ENCODE results near the gene KANSL1L.

Gene KANSL1L

DNA sequence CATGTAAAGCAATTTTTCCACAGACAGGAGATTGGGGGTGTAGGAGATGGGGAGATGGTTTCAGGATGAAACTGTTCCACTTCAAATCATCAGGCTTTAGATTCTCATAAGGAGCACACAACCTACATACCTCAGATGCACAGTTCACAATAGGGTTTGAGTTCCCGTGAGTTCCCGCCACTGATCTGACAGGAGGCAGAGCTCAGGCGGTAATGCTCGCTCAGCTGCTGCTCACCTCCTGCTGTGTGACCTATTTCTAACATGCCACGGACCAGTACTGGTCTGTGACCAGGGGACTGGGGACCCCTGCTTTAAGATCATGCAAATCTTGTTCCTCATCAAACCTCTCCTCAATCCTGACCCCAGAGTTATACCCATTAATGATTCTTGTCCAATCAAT, 98.7 kb downstream of the KANSL1L start:
- DNase-seq = no peak

DNA sequence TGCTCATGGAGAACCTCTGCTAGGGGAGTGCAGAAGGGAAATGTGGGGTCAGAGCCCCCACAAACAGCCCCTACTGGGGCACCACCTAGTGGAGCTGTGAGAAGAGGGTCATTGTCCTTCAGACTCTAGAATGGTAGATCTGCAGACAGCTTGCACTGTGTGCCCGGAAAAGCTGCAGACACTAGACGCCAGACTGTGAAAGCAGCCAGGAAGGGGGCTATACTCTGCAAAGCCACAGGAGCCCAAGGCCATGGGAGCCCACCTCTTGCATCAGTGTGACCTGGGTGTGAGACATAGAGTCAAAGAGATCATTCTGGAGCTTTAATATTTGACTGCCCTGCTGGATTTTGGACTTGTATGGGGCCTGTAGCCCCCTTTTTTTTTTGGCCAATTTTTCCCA, 107.9 kb downstream of the KANSL1L start:
- DNase-seq = no peak

DNA sequence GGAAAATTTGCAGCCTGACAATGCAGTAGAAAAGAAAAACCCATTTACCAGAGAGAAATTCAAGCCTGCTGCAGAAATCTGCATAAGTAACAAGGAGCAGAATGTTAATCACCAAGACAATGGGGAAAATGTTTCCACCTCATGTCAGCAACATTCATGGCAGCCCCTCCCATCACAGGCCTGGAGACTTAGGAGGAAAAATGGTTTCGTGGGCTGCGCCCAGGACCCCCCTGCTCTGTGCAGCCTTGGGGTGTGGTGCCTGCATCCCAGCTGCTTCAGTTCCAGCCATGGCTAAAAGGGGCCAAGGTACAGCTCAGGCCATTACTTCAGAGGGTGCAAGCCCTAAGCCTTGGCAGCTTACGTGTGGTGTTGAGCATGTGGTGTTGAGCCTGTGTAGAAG, 115.4 kb downstream of the KANSL1L start:
- DNase-seq = no peak

DNA sequence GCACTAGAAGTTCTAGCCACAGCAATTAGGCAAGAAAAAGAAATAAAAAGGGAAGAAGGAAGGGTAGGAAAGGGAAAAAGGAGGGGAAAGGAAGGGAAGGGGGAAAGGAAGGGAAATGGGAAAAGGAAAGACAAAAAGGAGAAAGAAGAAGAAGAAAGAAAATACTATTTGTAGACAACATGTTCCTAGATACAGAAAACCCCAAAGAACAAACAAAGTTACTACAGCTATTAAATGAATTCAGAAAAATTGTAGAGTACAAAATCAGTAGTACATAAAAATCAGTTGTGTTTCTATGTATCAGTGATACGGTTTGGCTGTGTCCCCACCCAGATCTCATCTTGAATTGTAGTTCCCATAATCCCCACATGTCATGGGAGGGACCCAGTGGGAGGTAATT, 116.5 kb downstream of the KANSL1L start:
- DNase-seq = no peak

DNA sequence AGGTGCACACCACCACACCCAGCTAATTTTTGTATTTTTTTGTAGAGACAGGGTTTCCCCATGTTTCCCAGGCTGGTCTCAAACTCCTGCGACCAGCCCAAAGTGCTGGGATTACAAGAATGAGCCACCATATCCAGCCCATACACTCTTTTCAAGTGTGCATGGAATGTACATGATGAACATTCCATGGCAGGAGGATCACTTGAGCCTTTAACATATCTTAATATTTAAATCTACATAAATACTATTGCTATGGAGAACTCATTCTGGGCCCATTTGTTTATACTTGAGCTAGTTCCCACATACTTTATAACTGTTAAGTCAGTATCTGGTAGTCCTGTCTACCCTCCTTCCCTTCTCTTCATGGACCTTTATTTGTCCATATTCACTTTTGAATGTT, 120.3 kb downstream of the KANSL1L start:
- no peak for DNase-seq

DNA sequence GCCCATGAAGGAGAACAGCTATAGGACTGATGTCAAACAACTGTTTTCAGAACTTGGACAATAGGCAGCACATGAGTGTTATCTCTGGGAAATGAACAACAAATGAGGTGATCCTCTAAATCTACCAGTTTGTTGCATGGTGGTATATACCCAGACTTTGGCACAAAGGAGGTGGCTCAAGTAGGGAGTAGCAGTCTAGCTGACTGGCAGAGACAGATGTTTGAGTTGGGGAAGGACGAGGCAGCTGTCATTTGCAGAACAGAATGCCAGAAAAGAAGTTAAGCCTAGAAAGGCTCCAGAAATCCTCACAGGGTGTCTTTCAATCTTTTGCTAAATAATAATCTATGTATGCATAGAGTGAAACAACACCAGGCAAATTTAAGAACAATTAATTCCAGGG, 121.4 kb downstream of the KANSL1L start:
- DNase-seq = no peak

DNA sequence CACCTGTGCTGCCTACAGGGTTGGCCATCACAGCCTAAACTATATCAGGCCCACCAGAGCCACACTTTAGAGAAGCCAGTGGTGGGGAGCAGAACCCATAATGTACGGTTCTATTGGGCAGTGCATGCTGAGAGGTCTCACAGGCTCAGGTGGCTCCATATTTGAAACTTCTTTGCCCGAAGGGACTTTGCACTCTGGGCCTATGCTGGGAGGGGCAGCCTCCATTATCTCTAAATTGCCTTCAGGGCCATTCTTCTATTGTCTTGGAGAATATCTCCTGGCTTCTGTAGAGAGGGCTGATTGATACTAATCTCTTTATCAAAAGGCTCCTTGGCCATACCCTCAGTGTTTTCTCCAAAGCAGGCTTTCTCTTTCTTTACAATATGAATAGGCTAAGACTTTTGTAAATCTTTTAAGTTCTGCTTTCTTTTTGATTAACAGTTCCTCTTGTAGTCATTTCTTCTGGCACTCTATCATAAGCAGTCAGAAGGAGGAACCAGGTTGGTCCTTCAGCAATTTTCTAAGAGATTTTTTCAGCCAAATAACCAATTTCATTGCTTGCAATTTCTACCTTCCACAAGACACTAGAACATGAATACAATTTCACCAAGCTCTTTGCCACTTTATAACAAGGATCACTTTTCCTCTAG, 124.2 kb downstream of the KANSL1L start:
- DNase-seq = no peak

DNA sequence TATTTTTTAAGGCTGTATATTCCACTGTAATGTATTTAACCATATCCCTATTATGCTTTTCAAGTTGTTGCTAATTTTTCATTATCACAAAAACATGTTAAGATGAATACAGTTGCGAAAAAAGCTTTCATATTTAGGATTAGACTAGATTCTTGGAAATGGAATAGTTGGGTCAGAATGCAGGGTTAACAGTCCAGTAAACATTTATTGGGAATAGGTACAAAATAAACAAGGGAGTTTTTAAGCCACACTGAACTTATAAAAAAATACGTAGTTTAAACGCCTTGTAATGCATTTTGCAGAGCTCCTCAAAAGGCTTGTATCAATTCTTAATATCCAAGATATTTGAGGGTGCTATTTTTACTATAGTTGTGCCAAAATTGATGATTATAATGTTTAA, 133.1 kb downstream of the KANSL1L start:
- DNase-seq = no peak

DNA sequence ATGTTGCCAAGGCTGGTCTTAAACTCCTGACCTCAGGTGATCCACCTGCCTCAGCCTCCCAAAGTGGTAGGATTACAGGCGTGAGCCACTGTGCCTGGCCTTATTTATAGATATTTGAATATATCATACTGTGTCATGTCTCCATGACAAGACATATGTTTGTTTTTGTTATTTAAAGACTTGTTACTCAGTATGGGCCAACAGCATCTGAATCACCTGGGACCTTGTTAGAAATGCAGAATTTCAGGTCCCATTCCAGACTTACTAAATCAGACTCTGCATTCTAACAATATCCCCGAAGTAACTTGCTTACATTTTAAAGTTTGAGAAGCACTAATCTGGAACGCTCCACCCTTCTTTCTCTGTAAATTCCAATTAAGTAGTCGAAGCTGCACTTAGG, 135.5 kb downstream of the KANSL1L start:
- no peak for DNase-seq

DNA sequence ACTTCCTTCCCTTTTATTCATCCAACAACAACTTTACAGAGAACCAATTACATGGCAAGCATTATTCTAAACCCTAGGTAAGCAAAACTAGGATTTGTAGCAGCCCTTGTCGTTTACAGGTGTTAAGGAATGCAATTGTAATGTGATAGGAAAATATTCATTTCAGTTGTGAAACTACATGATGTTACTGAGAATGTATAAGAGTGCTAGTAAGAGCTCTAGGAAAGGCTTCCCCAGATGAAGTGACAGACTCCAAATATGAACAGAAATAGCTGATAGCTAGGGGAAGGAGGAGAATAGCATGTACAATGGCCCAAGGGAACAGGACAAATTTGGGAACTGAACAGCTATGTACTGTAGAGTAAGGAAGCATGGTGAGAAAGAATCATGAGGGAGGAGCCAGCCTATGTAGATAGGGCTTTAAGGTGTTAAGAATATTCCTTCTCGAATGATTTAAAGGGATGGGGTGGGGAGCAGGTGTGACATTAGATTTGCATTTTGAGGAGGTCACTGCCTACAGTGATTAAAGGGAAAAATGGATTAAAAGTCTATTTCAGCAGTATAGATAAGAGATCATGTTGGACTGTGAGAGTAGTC, 137.0 kb downstream of the KANSL1L start:
- DNase-seq = no peak

DNA sequence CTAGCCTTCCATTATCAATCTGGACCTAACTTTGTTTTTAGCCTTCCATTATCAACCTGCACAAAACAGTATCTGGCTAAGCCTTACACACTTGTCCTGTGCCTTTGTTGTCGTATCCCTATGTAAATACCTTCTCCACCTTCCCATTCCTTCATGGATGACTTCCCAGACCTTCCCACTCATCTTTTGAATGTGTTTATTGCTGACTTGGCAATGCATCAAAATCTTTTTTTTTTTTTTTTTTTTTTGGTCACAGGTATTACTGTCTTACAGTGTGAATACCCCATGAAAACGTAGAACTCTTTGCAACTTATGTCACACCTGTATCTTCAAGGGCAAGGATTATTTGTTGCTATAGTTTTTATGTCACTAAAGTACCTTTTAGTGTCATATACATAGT, 143.0 kb downstream of the KANSL1L start:
- no peak for DNase-seq

DNA sequence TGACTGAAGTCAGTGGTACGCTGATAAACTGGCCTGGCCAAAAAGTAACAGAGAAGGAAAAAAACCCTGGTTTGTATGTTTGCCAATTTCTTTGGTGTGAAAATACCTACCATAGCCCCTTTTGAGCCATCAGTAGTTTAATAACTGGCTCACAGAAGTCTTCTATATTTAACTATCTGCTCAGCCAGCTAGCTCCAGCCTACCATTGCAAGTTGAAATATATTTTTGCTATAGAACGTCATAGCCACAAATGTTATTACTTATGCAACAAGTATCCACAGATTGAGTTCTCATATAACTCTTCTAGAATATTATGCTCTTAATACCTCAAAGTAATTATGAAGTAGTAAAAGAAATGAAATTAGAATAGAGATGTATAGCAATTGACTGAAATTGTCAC, 143.6 kb downstream of the KANSL1L start:
- DNase-seq = no peak

DNA sequence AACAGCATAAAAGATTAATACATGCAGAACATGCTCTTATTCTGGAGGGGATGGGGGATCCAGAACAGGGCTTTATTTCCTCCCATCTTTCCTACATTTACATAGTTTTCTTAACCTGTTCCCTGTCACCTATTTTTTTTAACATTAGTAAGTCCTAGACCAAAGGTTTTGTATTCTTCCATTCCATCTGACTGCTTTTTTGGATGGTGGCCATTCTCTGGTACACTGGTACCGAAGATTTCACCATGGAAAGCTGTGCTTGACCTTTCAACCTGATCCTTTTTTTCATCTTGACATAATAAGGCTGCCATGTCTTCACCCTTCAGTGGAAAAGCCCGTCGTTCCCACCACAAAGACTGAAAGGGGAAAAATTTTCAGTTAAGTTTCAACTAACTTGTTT, 148.4 kb downstream of the KANSL1L start:
- no peak for DNase-seq

DNA sequence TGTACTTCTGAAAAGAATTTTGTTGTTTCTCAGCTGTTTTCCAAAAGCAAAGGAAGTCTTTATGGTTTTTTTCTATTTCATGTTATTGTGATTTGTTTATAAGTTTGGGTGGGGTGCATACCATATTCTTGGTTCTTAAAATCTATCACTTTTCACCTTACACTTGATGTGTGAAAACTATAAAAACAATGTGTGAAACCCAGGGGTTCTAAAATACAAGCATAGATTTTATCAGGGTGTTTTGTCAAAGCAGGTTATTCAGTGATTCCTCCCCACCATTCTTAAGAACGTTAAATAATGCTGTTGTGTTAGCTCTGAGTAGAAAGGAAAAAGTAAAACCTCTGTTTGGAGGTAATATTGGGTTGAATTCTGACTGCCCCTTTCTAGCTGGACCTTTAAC, 151.1 kb downstream of the KANSL1L start:
- peak in 1 of 2 donors; percentile 11 for DNase-seq

DNA sequence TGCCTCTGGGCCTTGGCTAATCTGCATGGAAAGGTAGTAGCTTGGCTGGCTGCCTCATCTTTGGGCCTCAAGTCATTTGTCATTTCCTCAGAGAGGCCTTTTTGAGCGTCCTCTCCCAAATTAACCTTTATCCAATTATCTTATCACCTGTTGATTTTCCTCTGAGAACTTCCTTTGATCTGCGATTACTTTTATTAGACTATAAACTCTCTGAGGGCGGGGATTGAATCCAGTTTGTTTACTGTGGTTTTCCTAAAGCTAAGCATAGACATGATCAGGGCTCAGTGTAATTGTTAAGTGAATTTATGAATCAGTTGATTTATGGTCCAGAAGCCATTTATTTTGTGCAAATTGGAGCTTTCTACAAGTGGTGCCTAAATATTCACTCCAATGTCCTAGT, 161.3 kb downstream of the KANSL1L start:
- no peak for DNase-seq

DNA sequence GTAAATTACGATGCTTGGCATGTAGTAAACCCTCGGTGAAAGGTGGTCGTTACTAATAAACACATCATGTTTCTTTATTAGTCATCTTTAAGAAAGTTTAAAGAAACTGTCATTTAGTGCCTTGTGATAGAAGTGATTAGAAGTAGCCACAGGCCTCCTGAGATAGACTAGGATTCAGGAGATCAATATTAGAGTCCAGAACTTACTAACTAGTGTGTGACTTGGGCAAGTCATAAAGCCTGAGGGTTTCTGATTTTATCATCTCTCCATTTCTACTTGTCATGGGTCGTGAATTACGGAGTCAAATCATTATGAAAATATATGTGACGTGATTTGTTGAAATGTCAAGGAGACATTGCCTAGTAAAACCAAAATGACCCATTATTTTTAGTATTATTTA, 162.1 kb downstream of the KANSL1L start:
- DNase-seq = no peak

DNA sequence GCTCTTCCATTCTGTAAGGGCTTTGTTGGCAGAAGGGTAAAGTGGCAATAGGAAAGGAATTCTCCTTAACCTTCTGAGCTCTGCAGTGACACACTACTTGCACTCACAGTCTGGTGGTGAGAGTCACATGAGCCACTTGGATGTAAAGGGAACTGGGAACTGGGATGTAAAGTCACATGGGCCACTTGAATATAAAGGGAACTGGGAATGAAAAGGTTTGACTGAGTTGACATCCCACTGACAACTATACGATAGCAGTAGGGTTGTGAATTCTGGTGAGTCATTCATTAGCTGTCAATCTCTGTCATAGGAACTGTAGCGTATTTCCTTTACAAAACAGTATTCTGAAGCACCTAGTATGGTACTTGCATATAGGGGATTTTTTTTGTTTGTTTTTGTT, 163.3 kb downstream of the KANSL1L start:
- no peak for DNase-seq

DNA sequence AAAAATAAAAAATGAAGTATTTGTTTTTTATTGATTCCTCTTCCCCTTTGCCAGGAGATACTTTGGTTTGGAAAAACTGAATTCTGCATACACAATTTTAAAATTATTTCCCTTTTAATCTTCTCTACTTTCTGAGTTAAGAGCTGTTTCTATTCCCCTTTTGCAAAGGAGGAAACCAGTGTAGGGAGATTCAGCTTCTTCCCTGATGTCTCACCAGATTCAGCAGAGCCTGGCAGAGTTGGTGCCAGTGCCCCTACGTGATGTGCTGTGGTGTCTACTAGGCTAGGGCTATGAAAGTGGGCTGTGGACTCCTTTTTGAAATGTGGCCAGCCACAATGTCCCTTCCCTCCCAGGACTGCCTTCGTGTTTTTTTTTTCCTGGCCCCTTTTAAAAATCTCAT, 166.3 kb downstream of the KANSL1L start:
- DNase-seq = no peak

DNA sequence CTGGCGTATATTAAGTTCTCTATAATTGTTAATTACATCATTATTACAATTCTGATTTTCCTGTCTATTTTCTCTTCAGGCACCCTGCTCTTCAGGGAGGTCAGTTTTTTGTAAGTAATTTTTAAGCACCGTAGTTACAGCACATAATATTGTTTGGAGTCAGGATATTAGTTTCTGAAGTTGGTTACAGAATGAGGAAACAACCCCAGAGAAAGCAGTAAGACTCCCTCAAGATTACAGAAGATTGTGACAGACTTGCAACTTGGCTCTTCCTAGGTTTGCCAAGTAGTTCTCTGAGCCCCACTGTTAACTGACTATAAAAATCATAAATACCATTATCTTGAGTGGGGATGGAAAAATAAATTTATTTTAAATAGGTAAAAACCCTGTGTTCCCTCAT, 167.8 kb downstream of the KANSL1L start:
- no peak for DNase-seq

DNA sequence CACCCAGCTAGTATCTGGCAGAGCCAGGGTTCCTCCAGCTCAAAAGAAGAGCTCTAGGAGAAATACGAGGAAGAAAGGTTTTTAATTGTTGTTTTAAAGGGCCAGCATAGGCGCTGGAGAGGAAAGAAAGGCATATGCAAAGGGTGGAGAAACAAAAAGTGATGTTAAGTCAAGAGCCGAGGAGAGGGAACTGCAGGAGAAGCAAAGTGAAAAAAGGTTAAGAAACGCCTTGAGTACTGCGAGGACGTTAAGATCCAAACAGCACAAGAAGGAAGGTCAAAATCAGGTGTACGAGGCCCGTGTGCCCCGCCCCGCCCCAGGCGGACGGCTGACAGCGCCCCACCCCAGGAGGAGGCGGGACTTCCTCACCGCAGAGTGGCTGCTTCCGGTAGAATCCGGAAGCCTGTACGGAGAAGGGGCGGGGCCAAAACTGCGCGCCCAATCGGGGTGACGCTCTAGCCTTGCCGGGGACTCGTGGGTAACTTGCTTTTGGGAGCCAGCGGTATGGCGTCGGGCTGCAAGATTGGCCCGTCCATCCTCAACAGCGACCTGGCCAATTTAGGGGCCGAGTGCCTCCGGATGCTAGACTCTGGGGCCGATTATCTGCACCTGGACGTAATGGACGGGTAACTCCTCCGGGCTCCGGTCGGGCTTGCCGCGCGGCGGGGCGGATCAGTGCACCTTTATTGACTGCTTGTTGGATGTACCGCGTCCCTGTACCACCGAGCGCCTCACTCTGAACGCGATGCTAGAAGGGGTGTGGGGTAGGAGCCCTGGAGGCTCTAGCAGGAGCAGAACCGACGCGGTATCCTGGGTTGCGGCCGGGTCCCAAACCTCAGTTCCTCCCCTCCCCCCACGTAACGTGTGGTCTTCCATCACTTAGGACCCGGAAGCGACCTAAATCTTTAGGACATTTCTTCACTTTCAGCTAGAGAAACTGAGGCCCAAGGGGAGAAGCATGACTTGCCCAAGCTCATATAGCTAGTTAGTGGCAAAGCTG, 168.8 kb downstream of the KANSL1L start, which contains the start of gene RPE:
RPE (plus strand) TSS at position 481 of the 1,000 bp plus-strand sequence; CDS start at position 505, 24 bp downstream.
- peak; percentile 95 to 96 for DNase-seq

DNA sequence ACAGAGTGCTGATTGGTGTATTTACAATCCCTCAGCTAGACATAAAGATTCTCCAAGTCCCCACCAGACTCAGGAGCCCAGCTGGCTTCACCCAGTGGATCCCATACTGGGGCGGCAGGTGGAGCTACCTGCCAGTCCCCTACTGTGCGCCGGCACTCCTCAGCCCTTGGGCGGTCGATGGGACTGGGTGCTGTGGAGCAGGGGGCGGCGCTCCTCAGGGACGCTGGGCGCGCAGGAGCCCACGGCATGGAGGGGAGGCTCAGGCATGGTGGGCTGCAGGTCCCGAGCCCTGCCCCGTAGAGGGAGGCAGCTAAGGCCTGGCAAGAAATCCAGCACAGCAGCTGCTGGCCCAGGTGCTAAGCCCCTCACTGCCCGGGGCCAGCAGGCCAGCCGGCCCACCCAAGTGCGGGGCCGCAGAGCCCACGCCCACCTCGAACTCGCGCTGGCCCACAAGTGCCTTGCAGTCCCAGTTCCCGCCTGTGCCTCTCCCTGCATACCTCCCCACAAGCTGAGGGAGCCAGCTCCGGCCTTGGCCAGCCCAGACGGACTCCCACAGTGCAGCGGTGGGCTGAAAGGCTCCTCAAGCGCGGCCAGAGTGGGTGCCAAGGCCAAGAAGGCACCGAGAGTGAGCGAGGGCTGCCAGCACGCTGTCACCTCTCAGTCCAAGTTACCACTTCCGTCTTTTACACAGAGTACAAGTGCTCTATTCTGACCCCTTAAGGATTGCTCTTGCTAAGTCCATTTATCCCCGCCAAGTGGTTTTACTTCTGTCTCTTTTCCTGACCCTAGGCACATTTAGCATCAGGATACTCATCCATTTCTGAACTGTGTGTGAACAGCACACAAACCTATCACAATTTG, 170.5 kb downstream of the KANSL1L start:
- DNase-seq = no peak

DNA sequence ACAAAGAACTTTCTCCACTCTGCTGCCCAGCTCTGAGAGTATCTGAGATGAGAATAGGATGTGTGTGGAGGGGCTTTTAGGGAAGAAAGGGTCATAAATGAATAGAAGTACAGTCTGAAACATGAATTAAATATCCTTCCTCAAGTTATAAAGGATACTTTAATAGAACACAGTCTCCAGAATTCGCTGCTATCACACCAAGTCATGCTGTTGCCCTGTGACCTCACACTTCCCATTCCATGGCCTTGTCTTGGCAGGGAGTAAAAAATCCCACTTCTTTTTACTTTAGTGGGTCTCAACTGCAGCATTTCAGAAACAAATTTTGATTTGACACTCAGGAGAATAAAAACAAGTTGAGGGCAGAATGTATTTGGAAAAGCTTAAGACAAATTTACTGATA, 172.6 kb downstream of the KANSL1L start:
- no peak for DNase-seq

DNA sequence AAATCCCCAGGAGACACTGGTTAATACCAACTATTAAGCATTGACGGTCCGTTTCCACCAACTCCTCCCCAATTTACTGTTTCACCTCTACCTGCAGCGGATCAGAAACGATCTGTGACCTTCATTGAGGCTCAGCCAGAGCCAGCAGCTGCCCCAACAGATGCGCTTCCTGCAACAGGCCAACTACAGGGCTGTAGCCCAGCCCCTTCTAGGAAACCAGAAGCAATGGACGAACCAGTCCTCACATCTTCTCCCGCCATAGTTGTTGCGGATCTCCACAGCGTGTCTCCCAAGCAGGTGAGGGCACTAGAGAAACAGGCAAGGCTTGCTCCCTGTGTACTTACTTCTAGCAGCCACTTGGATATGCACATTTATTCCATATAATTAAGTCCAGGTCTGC, 177.2 kb downstream of the KANSL1L start:
- no peak for DNase-seq

All from CD4-positive, alpha-beta T cell treated with Interferon alpha-2 for 1 hour (primary cell).